Measurements from ENCODE around the gene PRTG. TPM values are rescaled to one million over a fixed set of nuclear protein-coding genes. Genes with fewer than 3 reads are reported as not detected.

The PRTG gene
- total and polyA plus RNA-seq, 2 experiments from 2014 or later, result 0.63 to 3.4 TPM

DNA sequence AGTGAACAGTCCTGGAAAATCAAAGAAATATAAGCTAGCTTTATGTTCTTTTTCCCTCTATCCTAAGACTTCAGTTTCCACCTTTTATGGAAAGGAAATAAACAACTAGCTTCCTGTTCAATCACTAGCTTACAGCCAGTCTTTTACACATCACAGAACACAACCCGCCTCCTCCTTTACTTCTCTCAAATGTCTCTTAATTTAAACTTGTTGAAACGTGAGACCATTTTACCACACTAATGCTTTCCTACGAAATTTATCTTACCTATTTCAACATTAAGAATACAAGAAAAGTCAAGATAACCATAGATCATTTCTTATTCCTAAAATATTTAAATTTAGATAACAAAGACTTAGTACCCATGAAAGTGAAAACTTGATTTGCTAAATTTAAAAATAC is 6.2 kb downstream of the PRTG start:
- ATAC-seq (no peak), DNase-seq (ENCODE audit: low spot score) (no peak)
- Histone ChIP-seq H4K20me1 (replicated peaks; ENCODE audit: insufficient read depth) (peaks cover 32% of the 10 kb centered on the region), H3K4me3 (no peak overlapping the region), H3K4me2 (no peak overlapping the region), H3K27ac (ENCODE audit: low read depth) (no peak overlapping the region), H3K4me1 (ENCODE audit: insufficient read depth) (peaks cover 12% of the 10 kb centered on the region), H3K36me3 (ENCODE audit: insufficient read depth) (no peaks in the 10 kb centered on the region), H3K27me3 (ENCODE audit: insufficient read depth) (peaks cover 98% of the 10 kb centered on the region), H3F3A (replicated peaks; ENCODE audit: low read depth) (peaks cover 1% of the 10 kb centered on the region), H2AFZ (no peak overlapping the region), H3K9me2 (ENCODE audit: insufficient read depth) (no peaks in the 10 kb centered on the region), H3K79me2 (replicated peaks; ENCODE audit: insufficient read depth) (no peaks in the 10 kb centered on the region)
- Mint-ChIP-seq H3K4me1 (peaks cover 7% of the 10 kb centered on the region), H3K27ac (no peak overlapping the region), H3K9me3 (no peaks in the 10 kb centered on the region), H3K4me3 (no peak overlapping the region), H3K36me3 (ENCODE audit: low read depth) (no peaks in the 10 kb centered on the region), H3K27me3 (ENCODE audit: insufficient read depth, low read depth, poor library complexity) (peaks cover 55% of the 10 kb centered on the region)
- TF ChIP-seq, protein P1, sequence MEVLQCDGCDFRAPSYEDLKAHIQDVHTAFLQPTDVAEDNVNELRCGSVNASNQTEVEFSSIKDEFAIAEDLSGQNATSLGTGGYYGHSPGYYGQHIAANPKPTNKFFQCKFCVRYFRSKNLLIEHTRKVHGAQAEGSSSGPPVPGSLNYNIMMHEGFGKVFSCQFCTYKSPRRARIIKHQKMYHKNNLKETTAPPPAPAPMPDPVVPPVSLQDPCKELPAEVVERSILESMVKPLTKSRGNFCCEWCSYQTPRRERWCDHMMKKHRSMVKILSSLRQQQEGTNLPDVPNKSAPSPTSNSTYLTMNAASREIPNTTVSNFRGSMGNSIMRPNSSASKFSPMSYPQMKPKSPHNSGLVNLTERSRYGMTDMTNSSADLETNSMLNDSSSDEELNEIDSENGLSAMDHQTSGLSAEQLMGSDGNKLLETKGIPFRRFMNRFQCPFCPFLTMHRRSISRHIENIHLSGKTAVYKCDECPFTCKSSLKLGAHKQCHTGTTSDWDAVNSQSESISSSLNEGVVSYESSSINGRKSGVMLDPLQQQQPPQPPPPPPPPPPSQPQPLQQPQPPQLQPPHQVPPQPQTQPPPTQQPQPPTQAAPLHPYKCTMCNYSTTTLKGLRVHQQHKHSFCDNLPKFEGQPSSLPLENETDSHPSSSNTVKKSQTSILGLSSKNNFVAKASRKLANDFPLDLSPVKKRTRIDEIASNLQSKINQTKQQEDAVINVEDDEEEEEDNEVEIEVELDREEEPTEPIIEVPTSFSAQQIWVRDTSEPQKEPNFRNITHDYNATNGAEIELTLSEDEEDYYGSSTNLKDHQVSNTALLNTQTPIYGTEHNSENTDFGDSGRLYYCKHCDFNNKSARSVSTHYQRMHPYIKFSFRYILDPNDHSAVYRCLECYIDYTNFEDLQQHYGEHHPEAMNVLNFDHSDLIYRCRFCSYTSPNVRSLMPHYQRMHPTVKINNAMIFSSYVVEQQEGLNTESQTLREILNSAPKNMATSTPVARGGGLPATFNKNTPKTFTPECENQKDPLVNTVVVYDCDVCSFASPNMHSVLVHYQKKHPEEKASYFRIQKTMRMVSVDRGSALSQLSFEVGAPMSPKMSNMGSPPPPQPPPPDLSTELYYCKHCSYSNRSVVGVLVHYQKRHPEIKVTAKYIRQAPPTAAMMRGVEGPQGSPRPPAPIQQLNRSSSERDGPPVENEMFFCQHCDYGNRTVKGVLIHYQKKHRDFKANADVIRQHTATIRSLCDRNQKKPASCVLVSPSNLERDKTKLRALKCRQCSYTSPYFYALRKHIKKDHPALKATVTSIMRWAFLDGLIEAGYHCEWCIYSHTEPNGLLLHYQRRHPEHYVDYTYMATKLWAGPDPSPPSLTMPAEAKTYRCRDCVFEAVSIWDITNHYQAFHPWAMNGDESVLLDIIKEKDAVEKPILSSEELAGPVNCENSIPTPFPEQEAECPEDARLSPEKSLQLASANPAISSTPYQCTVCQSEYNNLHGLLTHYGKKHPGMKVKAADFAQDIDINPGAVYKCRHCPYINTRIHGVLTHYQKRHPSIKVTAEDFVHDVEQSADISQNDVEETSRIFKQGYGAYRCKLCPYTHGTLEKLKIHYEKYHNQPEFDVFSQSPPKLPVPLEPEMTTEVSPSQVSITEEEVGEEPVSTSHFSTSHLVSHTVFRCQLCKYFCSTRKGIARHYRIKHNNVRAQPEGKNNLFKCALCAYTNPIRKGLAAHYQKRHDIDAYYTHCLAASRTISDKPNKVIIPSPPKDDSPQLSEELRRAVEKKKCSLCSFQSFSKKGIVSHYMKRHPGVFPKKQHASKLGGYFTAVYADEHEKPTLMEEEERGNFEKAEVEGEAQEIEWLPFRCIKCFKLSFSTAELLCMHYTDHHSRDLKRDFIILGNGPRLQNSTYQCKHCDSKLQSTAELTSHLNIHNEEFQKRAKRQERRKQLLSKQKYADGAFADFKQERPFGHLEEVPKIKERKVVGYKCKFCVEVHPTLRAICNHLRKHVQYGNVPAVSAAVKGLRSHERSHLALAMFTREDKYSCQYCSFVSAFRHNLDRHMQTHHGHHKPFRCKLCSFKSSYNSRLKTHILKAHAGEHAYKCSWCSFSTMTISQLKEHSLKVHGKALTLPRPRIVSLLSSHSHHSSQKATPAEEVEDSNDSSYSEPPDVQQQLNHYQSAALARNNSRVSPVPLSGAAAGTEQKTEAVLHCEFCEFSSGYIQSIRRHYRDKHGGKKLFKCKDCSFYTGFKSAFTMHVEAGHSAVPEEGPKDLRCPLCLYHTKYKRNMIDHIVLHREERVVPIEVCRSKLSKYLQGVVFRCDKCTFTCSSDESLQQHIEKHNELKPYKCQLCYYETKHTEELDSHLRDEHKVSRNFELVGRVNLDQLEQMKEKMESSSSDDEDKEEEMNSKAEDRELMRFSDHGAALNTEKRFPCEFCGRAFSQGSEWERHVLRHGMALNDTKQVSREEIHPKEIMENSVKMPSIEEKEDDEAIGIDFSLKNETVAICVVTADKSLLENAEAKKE (CRISPR knock-in tag; IDR thresholded peaks at IDR 0.05), result no peak
- no peak for TF ChIP-seq STAT1 (IDR thresholded peaks at IDR 0.05; ENCODE audit: unreplicated experiment)
- no peak for TF ChIP-seq ZNF331 (CRISPR knock-in tag; IDR thresholded peaks at IDR 0.05; ENCODE audit: low read depth)

DNA sequence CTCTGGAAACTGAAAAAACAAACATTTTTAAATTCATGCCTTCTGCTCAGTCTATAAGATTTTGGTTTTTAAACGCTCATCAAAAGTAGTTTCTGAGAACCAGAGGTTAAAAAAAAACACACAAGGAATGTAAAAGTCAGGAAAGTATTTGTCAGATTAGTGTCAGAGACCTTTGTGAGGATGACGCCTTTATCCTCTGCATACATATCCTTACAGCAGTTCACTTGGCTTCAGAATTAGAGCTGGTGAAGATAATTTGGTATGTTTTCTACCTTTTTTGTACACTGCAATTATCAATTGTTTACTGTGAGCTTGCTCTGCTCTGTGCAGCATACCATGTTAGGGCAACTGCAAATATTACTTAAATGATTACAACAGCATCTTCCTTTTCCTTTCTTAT is 8.3 kb downstream of the PRTG start:
- Mint-ChIP-seq H3K27me3 (ENCODE audit: insufficient read depth, low read depth, poor library complexity) (peaks cover 60% of the 10 kb centered on the region), H3K9me3 (no peaks in the 10 kb centered on the region), H3K4me3 (no peak overlapping the region), H3K27ac (no peak overlapping the region), H3K36me3 (ENCODE audit: low read depth) (no peaks in the 10 kb centered on the region), H3K4me1 (peaks cover 7% of the 10 kb centered on the region)
- Histone ChIP-seq H3K4me3 (no peak overlapping the region), H3K4me2 (no peak overlapping the region), H2AFZ (no peak overlapping the region), H3K79me2 (replicated peaks; ENCODE audit: insufficient read depth) (no peaks in the 10 kb centered on the region), H3K4me1 (ENCODE audit: insufficient read depth) (no peaks in the 10 kb centered on the region), H3K9me2 (ENCODE audit: insufficient read depth) (no peaks in the 10 kb centered on the region), H3K36me3 (ENCODE audit: insufficient read depth) (no peaks in the 10 kb centered on the region), H3K27me3 (ENCODE audit: insufficient read depth) (peaks cover 87% of the 10 kb centered on the region), H4K20me1 (replicated peaks; ENCODE audit: insufficient read depth) (peaks cover 22% of the 10 kb centered on the region; the same call in 1 of the 2 replicates), H3F3A (replicated peaks; ENCODE audit: low read depth) (no peaks in the 10 kb centered on the region), H3K27ac (ENCODE audit: low read depth) (no peak overlapping the region)
- ATAC-seq (no peak), DNase-seq (ENCODE audit: low spot score) (no peak)
- TF ChIP-seq CREB1 (CRISPR knock-in tag; IDR thresholded peaks at IDR 0.05; ENCODE audit: low read depth) (no peak), NANOG (IDR thresholded peaks at IDR 0.05; ENCODE audit: borderline replicate concordance) (no peak), ZNF114 (CRISPR knock-in tag; IDR thresholded peaks at IDR 0.05) (no peak), EZH2 (IDR thresholded peaks at IDR 0.05; ENCODE audit: low read depth, unreplicated experiment) (no peak), ZNF331 (CRISPR knock-in tag; IDR thresholded peaks at IDR 0.05; ENCODE audit: low read depth) (no peak), STAT1 (IDR thresholded peaks at IDR 0.05; ENCODE audit: unreplicated experiment) (no peak), EZH2phosphoT487 (IDR thresholded peaks at IDR 0.05; ENCODE audit: unreplicated experiment) (no peak)
- TF ChIP-seq, protein P2, sequence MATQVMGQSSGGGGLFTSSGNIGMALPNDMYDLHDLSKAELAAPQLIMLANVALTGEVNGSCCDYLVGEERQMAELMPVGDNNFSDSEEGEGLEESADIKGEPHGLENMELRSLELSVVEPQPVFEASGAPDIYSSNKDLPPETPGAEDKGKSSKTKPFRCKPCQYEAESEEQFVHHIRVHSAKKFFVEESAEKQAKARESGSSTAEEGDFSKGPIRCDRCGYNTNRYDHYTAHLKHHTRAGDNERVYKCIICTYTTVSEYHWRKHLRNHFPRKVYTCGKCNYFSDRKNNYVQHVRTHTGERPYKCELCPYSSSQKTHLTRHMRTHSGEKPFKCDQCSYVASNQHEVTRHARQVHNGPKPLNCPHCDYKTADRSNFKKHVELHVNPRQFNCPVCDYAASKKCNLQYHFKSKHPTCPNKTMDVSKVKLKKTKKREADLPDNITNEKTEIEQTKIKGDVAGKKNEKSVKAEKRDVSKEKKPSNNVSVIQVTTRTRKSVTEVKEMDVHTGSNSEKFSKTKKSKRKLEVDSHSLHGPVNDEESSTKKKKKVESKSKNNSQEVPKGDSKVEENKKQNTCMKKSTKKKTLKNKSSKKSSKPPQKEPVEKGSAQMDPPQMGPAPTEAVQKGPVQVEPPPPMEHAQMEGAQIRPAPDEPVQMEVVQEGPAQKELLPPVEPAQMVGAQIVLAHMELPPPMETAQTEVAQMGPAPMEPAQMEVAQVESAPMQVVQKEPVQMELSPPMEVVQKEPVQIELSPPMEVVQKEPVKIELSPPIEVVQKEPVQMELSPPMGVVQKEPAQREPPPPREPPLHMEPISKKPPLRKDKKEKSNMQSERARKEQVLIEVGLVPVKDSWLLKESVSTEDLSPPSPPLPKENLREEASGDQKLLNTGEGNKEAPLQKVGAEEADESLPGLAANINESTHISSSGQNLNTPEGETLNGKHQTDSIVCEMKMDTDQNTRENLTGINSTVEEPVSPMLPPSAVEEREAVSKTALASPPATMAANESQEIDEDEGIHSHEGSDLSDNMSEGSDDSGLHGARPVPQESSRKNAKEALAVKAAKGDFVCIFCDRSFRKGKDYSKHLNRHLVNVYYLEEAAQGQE (IDR thresholded peaks at IDR 0.05; ENCODE audit: unreplicated experiment), result no peak
- TF ChIP-seq, protein P3, sequence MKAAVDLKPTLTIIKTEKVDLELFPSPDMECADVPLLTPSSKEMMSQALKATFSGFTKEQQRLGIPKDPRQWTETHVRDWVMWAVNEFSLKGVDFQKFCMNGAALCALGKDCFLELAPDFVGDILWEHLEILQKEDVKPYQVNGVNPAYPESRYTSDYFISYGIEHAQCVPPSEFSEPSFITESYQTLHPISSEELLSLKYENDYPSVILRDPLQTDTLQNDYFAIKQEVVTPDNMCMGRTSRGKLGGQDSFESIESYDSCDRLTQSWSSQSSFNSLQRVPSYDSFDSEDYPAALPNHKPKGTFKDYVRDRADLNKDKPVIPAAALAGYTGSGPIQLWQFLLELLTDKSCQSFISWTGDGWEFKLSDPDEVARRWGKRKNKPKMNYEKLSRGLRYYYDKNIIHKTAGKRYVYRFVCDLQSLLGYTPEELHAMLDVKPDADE (IDR thresholded peaks at IDR 0.05), result no peak

All from GM23338 (cell line).